K562 (cell line): ENCODE data around the gene VWA5B1. TPM values are rescaled to one million over a fixed set of nuclear protein-coding genes. Genes with fewer than 3 reads are reported as not detected.

Experiments used
- EZH2 ChIP-seq: IDR thresholded peaks from 2 replicates; pipeline ENCODE4 v1.6.1; 2012; ENCODE audit warnings: low read depth, mild to moderate bottlenecking, inconsistent platforms, low read length, borderline replicate concordance
- FOXP1 ChIP-seq: sonication (generic); formaldehyde crosslinking; IDR thresholded peaks from 2 replicates; pipeline ENCODE4 v1.8.0; 2022; ENCODE audit warnings: mild to moderate bottlenecking, missing genetic modification reagents
- GATA2 ChIP-seq: sonication (generic); formaldehyde crosslinking; IDR thresholded peaks from 2 replicates; pipeline ENCODE4 v1.4.0; 2020; ENCODE audit warnings: mild to moderate bottlenecking, missing genetic modification reagents
- KLF6 ChIP-seq: fragments of 250-450 bp; sonication (Bioruptor Pico); IDR thresholded peaks from 2 replicates; pipeline ENCODE4 v1.4.0; 2020; ENCODE audit warnings: mild to moderate bottlenecking, moderate library complexity, borderline replicate concordance
- SPI1 ChIP-seq: IDR thresholded peaks from 2 replicates; pipeline ENCODE4 v1.6.1; 2011; ENCODE audit warnings: low read depth, low read length, control low read depth, borderline replicate concordance
- ZNF408 ChIP-seq: fragments of 250-450 bp; sonication (Bioruptor Pico); IDR thresholded peaks from 2 replicates; pipeline ENCODE4 v1.4.0; 2020; ENCODE audit warnings: low read depth, mild to moderate bottlenecking, moderate library complexity
- ZNF518B ChIP-seq: fragments of 250-450 bp; sonication (Bioruptor Pico); IDR thresholded peaks from 2 replicates; pipeline ENCODE4 v1.5.0; 2021; ENCODE audit warnings: mild to moderate bottlenecking, moderate library complexity
- ZNF589 ChIP-seq: fragments of 200-800 bp; sonication (Bioruptor generic); IDR thresholded peaks from 2 replicates; pipeline ENCODE4 v1.6.1; 2016; ENCODE audit warnings: low read depth, missing genetic modification characterization, missing compliant biosample characterization
- polyA plus RNA-seq, 8 experiments: library from polyadenylated mRNA; depleted of rRNA in 4 of 8; stranded (reverse) in 5 of 8; unstranded in 3 of 8; fragments of >200 nt; fragmentation: Nextera tagmentation in 2 of 8; fragmentation: Illumina TruSeq in 1 of 8; extraction: Ambion mirVana in 2 of 8; extraction: Trizol in 1 of 8; gene quantifications; 2 replicates each; pipeline versions ENCODE4 v1.2.1 to v1.2.3, GENCODE V29; 2011 to 2014; ENCODE audit warnings: inconsistent platforms in 1 of 8, missing spikeins in 1 of 8
- total RNA-seq, 7 experiments: library from RNA; depleted of rRNA in 6 of 7; stranded (reverse); fragments of >200 nt in 6 of 7; fragmentation: Illumina TruSeq in 2 of 7; extraction: Trizol in 2 of 7; gene quantifications; 2 replicates each; pipeline versions ENCODE4 v1.2.1 to v1.2.3, GENCODE V29; 2011 to 2021; ENCODE audit warnings: low replicate concordance in 1 of 7
- TF ChIP-seq, protein P1 (sequence below): fragments of 200-600 bp; sonication (generic); IDR thresholded peaks from one replicate; pipeline ENCODE4 v1.6.1; 2012; ENCODE audit warnings: mild to moderate bottlenecking, low read depth, low read length, inconsistent platforms

Gene VWA5B1
- total and polyA plus RNA-seq, 9 of the 15 experiments (the other 6 are each of a cell fraction or from before 2014, with no cell fraction given), result not detected

DNA sequence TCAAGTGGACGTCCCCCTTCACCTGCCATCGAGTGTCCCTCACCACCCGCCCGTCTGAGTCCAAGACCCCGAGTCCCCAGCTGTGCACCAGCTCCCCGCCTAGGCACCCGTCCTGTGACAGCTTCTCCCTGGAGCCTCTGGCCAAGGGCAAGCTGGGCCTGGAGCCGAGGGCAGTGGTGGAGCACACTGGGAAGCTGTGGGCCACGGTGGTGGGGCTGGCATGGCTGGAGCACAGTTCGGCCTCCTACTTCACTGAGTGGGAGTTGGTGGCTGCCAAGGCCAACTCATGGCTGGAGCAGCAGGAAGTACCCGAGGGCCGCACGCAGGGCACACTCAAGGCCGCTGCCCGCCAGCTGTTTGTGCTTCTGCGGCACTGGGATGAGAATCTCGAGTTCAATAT, 63.2 kb downstream of the VWA5B1 start (continued):
- TF ChIP-seq, protein P1, sequence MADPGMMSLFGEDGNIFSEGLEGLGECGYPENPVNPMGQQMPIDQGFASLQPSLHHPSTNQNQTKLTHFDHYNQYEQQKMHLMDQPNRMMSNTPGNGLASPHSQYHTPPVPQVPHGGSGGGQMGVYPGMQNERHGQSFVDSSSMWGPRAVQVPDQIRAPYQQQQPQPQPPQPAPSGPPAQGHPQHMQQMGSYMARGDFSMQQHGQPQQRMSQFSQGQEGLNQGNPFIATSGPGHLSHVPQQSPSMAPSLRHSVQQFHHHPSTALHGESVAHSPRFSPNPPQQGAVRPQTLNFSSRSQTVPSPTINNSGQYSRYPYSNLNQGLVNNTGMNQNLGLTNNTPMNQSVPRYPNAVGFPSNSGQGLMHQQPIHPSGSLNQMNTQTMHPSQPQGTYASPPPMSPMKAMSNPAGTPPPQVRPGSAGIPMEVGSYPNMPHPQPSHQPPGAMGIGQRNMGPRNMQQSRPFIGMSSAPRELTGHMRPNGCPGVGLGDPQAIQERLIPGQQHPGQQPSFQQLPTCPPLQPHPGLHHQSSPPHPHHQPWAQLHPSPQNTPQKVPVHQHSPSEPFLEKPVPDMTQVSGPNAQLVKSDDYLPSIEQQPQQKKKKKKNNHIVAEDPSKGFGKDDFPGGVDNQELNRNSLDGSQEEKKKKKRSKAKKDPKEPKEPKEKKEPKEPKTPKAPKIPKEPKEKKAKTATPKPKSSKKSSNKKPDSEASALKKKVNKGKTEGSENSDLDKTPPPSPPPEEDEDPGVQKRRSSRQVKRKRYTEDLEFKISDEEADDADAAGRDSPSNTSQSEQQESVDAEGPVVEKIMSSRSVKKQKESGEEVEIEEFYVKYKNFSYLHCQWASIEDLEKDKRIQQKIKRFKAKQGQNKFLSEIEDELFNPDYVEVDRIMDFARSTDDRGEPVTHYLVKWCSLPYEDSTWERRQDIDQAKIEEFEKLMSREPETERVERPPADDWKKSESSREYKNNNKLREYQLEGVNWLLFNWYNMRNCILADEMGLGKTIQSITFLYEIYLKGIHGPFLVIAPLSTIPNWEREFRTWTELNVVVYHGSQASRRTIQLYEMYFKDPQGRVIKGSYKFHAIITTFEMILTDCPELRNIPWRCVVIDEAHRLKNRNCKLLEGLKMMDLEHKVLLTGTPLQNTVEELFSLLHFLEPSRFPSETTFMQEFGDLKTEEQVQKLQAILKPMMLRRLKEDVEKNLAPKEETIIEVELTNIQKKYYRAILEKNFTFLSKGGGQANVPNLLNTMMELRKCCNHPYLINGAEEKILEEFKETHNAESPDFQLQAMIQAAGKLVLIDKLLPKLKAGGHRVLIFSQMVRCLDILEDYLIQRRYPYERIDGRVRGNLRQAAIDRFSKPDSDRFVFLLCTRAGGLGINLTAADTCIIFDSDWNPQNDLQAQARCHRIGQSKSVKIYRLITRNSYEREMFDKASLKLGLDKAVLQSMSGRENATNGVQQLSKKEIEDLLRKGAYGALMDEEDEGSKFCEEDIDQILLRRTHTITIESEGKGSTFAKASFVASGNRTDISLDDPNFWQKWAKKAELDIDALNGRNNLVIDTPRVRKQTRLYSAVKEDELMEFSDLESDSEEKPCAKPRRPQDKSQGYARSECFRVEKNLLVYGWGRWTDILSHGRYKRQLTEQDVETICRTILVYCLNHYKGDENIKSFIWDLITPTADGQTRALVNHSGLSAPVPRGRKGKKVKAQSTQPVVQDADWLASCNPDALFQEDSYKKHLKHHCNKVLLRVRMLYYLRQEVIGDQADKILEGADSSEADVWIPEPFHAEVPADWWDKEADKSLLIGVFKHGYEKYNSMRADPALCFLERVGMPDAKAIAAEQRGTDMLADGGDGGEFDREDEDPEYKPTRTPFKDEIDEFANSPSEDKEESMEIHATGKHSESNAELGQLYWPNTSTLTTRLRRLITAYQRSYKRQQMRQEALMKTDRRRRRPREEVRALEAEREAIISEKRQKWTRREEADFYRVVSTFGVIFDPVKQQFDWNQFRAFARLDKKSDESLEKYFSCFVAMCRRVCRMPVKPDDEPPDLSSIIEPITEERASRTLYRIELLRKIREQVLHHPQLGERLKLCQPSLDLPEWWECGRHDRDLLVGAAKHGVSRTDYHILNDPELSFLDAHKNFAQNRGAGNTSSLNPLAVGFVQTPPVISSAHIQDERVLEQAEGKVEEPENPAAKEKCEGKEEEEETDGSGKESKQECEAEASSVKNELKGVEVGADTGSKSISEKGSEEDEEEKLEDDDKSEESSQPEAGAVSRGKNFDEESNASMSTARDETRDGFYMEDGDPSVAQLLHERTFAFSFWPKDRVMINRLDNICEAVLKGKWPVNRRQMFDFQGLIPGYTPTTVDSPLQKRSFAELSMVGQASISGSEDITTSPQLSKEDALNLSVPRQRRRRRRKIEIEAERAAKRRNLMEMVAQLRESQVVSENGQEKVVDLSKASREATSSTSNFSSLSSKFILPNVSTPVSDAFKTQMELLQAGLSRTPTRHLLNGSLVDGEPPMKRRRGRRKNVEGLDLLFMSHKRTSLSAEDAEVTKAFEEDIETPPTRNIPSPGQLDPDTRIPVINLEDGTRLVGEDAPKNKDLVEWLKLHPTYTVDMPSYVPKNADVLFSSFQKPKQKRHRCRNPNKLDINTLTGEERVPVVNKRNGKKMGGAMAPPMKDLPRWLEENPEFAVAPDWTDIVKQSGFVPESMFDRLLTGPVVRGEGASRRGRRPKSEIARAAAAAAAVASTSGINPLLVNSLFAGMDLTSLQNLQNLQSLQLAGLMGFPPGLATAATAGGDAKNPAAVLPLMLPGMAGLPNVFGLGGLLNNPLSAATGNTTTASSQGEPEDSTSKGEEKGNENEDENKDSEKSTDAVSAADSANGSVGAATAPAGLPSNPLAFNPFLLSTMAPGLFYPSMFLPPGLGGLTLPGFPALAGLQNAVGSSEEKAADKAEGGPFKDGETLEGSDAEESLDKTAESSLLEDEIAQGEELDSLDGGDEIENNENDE, result no peak
- TF ChIP-seq KLF6 (CRISPR knock-in tag), result no peak
- TF ChIP-seq ZNF589 (CRISPR knock-in tag), result no peak
- no peak for TF ChIP-seq ZNF408 (CRISPR knock-in tag)
- TF ChIP-seq GATA2 (CRISPR knock-in tag), result no peak
- TF ChIP-seq SPI1, result no peak
- no peak for TF ChIP-seq ZNF518B (CRISPR knock-in tag)
- no peak for TF ChIP-seq FOXP1 (CRISPR knock-in tag)
- TF ChIP-seq EZH2, result no peak
